GM21529 (cell line): Measurements from ENCODE around the gene PLXNC1.
"Not testable (repeated sequence)": the region's sequence is repeated elsewhere in the genome, so short reads cannot be mapped to it uniquely, and the experiment has no call there.

Experiments
- ATAC-seq: cut with Tn5 transposase; IDR thresholded peaks from one replicate; pipeline ENCODE4 v1.9.1; 2021; ENCODE audit not compliant: unreplicated experiment

Gene PLXNC1

GRCh38 chr12:94286583-94287244, 138.3 kb downstream of the PLXNC1 start:
- ATAC-seq = no peak

- no peak for ATAC-seq
Observed at GRCh38 chr12:94287245-94287628, 138.9 kb downstream of the PLXNC1 start.

GRCh38 chr12:94289461-94290312, 141.3 kb downstream of the PLXNC1 start:
- no peak for ATAC-seq

GRCh38 chr12:94290353-94290752, 142.0 kb downstream of the PLXNC1 start:
- ATAC-seq = no peak

- ATAC-seq = no peak
Observed at GRCh38 chr12:94297096-94297699, 148.8 kb downstream of the PLXNC1 start.

GRCh38 chr12:94297876-94298505, 149.6 kb downstream of the PLXNC1 start:
- ATAC-seq = no peak

- ATAC-seq = no peak
Observed at GRCh38 chr12:94299846-94300245, 151.5 kb downstream of the PLXNC1 start.

- no peak for ATAC-seq
Observed at GRCh38 chr12:94304012-94304411, 155.6 kb downstream of the PLXNC1 start.

- no peak for ATAC-seq
Observed at GRCh38 chr12:94304566-94305061, 156.2 kb downstream of the PLXNC1 start.

GRCh38 chr12:94305130-94305957, 157.0 kb downstream of the PLXNC1 start:
- ATAC-seq = peak; percentile 61

- no peak for ATAC-seq
Observed at GRCh38 chr12:94308612-94309011, 160.2 kb downstream of the PLXNC1 start.

- ATAC-seq = peak; percentile 79
Observed at GRCh38 chr12:94309373-94309772, 161.0 kb downstream of the PLXNC1 start.

- no peak for ATAC-seq
Observed at GRCh38 chr12:94312378-94312777, 164.0 kb downstream of the PLXNC1 start.

- not testable (repeated sequence) for ATAC-seq
Observed at GRCh38 chr12:94316600-94316999, 168.2 kb downstream of the PLXNC1 start.

- ATAC-seq = peak; percentile 78
Observed at GRCh38 chr12:94318181-94318580, 169.8 kb downstream of the PLXNC1 start.

- ATAC-seq = no peak
Observed at GRCh38 chr12:94320109-94320508, 171.7 kb downstream of the PLXNC1 start.

- ATAC-seq = no peak
Observed at GRCh38 chr12:94322346-94322745, 174.0 kb downstream of the PLXNC1 start.

GRCh38 chr12:94326234-94326633, 177.9 kb downstream of the PLXNC1 start:
- ATAC-seq = no peak

- no peak for ATAC-seq
Observed at GRCh38 chr12:94326727-94327126, 178.3 kb downstream of the PLXNC1 start.

- no peak for ATAC-seq
Observed at GRCh38 chr12:94327809-94328208, 179.4 kb downstream of the PLXNC1 start.
